ENCODE measurements around the gene ERAL1.
A peak's percentile ranks its signal among the peaks of the same experiment; 100 is the strongest.
"Not testable (repeated sequence)": the region's sequence is repeated elsewhere in the genome, so short reads cannot be mapped to it uniquely, and the experiment has no call there.

ERAL1 gene

DNA sequence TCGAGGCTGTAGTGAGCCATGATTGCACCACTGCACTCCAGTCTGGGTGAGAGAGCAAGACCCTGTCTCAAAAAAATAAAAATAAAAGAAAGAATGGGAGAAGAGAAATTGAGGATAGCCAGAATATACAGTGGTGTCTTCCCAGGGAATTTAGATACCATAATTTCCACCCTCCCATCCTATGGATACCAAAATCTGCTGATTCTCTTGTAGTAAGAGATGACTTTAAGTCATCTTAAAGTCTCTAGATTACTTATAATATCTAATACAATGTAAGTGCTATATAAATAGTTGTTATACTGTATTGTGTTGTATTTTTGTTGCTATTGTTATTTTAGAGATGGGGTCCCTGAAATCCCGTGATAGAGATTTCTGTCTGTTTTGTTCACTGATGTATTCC is 1.5 kb upstream of the ERAL1 start:
- no peak for DNase-seq

- DNase-seq, result no peak
Observed at GRCh38 chr17:28855336-28855679, 492 bp downstream of the ERAL1 start.

GRCh38 chr17:28856028-28856574 is 1.3 kb downstream of the ERAL1 start:
- no peak for DNase-seq

DNA sequence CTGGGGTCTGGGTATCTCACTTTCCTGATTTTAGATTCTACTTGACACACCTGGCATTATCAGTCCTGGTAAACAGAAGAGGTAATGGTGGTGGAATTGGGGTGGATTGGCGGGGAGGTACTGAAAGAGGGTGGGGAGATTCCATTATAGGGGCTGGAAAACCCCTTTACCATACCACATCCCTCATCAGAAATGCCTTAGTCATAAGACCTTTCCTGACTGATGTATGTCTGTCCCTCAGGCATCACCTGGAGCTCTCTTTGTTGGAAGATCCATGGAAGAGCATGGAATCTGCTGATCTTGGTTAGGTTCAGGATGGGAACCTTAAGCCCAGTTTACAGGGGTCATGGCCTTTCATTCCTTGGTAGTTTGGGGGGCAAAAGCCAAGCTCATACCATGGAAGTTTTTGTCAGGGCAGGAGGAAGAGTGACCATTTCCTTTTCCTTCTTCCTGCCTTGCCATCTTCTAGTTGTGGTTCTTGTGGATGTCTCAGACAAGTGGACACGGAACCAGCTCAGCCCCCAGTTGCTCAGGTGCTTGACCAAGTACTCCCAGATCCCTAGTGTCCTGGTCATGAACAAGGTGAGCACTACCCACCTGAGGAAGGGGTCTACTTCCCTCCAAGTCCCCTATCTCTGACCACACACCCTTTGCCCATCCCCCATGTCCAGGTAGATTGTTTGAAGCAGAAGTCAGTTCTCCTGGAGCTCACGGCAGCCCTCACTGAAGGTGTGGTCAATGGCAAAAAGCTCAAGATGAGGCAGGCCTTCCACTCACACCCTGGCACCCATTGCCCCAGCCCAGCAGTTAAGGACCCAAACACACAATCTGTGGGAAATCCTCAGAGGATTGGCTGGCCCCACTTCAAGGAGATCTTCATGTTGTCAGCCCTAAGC is 3.3 kb downstream of the ERAL1 start:
- no peak for DNase-seq

DNA sequence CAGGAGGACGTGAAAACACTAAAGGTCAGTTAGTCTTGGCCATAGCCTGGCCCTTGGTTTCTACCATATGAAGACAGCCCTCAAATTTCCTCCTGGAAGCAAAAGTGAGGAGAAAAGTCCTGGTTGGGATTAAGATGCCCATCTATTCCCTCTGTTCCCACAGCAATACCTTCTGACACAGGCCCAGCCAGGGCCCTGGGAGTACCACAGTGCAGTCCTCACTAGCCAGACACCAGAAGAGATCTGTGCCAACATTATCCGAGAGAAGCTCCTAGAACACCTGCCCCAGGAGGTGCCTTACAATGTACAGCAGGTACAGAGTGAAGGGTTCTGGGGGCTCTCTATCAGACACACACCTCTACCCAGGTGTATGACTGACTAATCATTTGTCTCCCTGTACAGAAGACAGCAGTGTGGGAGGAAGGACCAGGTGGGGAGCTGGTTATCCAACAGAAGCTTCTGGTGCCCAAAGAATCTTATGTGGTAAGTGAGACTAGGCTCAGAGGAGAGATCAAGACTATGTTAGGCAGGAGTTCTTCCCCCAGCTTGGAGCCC is 4.1 kb downstream of the ERAL1 start:
- no peak for DNase-seq

DNA sequence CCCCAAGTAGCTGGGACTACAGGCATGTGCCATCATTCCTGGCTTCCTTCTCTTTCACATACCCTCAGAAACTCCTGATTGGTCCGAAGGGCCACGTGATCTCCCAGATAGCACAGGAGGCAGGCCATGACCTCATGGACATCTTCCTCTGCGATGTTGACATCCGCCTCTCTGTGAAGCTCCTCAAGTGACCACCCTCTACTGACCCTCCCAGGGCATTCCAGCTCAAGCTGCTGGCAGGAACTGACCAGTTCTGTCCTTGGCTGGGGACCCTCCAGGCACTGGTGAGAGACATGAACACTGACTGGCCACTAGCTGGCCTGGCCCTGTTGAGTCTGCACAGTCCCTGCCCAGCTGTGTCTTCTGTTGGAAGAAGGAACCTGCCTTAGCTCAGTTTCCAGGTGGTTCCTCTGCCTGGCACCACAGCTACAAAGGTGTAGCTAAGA is 5.6 kb downstream of the ERAL1 start:
- no peak for DNase-seq

DNA sequence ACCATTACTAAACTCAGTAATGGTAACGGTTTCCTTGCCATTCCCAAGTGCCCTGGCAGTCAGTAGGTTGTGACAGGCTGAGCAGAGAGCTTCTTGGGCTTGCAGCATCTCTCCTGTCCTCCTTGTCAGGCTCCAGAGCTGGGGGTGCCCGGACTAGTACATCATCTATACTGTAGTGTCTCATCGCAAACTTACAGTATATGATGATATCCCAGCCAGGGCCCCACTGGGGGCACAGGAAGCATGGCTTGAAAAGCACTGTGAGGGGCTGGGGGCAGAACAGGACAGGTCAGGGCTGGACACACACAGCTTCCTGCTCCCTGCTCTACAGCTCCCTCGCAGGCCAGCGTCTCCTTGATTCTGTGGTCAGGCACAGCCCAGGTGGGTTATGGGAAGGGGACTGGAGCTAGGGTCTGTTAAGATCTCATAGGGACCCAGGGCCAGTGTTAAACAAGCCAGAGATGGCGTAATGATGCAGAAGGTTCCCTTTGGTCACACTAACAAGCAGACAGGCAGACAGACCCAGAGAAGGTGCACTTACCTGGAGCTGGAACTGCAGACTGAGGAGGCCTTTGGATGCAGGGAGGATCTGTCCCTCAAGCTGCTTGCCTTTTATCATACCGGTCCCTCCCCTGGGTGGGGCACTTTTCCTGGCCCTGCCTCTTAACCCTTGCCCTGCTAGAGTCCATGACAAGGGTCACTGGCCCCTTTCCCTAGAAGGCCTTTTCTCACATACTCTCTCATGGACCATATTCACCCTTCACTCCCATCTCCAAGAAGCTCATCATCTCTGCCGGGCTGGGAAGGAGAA is 6.8 kb downstream of the ERAL1 start:
- DNase-seq, result no peak

DNA sequence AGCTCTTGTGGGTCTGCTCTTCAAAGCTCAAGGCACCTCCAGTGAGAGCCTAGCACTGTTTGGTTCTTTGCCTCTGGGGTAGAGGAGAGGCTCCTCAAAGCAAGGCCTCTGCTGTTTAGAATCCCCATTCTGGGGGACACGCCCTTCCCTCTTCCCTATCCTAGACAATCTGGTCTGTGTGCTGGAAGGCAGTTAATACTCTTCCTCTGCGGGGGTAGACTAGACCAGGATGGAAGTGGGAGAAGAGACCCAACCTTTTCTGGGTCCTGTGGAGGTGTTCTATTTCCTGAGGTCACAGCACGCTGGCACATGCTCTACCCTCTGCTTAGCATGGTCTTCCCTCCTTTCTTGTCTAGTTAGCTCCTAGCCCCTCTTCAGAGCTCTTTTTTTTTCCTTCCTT is 7.7 kb downstream of the ERAL1 start:
- no peak for DNase-seq

GRCh38 chr17:28863953-28864352 is 9.1 kb downstream of the ERAL1 start:
- DNase-seq, result no peak

GRCh38 chr17:28864991-28865849 is 10.4 kb downstream of the ERAL1 start:
- no peak for DNase-seq

GRCh38 chr17:28865946-28866752 is 11.3 kb downstream of the ERAL1 start:
- no peak for DNase-seq

DNA sequence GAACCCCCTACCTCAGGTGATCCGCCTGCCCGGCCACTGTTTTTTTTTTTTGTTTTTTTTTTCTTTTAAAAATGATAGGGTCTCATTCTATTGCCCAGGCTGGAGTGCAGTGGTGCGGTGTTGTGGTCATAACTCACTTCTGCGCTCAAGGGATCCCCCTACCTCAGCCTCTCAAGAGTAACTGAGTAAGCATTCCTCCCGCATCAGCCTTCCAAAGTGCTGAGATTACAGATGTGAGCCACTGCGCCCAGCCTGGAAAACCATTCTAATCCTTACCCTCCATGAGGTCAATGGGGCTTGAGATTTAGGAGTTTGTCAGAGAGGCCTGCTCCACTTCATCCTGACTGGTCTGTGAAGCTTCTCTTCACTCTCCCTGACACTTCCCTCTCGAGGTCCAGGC is 12.5 kb downstream of the ERAL1 start:
- no peak for DNase-seq

- DNase-seq, result no peak
Observed at GRCh38 chr17:28871056-28871579, 16.3 kb downstream of the ERAL1 start.

DNA sequence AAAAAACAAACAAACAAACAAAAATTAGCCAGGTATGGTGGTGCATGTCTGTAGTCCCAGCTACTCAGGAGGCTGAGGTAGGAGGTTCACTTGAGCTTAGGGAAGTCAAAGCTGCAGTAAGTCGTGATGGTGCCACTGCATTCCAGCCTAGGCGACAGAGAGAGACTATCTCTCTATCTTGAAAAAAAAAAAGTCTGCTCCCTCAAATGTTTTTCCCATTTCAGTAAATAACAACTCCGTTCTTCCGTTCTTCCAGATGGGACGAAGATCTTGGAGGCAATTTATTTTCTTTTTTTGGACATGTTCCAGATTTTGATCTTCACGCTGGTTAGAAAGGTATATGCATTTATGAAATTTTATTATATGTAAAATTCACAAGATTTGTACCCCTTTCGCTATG is 19.0 kb downstream of the ERAL1 start:
- DNase-seq, result no peak

- no peak for DNase-seq
Observed at GRCh38 chr17:28874750-28875149, 19.9 kb downstream of the ERAL1 start.

DNA sequence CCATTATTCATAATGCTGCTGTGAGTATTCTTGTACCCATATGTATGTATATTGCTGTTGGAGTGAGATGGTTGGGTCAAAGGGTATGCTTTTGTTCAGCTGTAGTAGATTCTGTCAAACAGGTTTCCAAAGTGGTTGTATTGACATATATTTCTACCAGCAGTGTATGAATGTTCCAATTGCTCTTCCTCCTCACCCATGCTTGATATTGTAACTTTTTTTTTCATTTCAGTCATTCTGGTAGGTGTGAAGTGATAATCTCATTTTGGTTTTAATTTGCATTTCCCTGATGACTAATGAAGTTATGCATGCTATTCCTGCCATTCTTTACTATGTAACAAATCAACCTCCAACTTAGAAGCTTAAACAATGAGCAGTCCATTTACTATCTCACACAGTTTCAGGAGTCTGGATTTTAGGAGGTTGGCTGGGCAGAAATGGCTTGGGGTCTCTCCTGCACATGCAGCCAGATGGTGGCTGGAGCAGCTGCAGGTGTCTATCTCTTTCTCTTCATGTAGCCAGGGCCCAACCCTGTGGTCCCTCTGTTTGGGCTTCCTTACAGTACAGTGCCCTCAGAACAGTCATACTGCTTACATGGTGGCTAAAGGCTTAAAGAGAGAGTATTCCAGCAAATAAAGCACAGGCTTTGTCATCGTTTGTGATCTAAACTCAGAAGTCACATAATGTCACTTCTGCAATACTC is 21.2 kb downstream of the ERAL1 start:
- no peak for DNase-seq

- not testable (repeated sequence) for DNase-seq
Observed at GRCh38 chr17:28877150-28877711, 22.4 kb downstream of the ERAL1 start.

- no peak for DNase-seq
Observed at GRCh38 chr17:28878158-28878910, 23.5 kb downstream of the ERAL1 start.

DNA sequence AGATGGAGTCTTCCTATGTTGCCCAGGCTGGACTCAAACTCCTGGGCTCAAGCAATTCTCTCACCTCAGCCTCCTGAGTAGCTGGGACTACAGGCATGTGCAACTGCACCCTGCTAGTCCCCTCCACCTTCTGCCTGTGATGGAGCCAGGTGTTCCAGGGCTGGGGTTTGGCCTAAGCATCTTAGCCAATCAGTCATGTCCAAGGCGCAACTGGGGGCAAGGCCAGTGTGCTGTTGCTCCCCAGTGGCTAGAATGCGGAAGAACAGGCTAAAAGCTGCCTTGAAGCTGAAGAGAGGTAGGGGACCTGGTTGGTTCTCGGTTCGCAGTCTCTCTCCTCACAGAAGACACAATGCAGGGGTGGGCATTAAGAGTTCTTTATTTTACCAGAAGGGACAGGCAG is 24.2 kb downstream of the ERAL1 start:
- peak; percentile 19 to 56 for DNase-seq

All from NCI-H2081 (cell line).